Choroid plexus epithelial cell (primary cell): Measurements from ENCODE around the gene ASCL2.

ENCODE experiments used
- DNase-seq: peaks from one replicate; pipeline ENCODE4 v3.0.0-alpha.2; 2010; ENCODE audit warnings: low read depth
- H3K4me3 ChIP-seq: 2 replicates; pipeline ENCODE4 v1.5.1; 2011; ENCODE audit warnings: low read depth, mild to moderate bottlenecking, control low read depth, low read length, moderate library complexity
- TF ChIP-seq, protein P1 (sequence below): conservative IDR thresholded peaks from 2 replicates; pipeline ENCODE4 v1.5.1; 2011; ENCODE audit warnings: low read depth, mild to moderate bottlenecking, control low read depth, inconsistent platforms, low read length, moderate library complexity

Gene ASCL2, protein sequence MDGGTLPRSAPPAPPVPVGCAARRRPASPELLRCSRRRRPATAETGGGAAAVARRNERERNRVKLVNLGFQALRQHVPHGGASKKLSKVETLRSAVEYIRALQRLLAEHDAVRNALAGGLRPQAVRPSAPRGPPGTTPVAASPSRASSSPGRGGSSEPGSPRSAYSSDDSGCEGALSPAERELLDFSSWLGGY

DNA sequence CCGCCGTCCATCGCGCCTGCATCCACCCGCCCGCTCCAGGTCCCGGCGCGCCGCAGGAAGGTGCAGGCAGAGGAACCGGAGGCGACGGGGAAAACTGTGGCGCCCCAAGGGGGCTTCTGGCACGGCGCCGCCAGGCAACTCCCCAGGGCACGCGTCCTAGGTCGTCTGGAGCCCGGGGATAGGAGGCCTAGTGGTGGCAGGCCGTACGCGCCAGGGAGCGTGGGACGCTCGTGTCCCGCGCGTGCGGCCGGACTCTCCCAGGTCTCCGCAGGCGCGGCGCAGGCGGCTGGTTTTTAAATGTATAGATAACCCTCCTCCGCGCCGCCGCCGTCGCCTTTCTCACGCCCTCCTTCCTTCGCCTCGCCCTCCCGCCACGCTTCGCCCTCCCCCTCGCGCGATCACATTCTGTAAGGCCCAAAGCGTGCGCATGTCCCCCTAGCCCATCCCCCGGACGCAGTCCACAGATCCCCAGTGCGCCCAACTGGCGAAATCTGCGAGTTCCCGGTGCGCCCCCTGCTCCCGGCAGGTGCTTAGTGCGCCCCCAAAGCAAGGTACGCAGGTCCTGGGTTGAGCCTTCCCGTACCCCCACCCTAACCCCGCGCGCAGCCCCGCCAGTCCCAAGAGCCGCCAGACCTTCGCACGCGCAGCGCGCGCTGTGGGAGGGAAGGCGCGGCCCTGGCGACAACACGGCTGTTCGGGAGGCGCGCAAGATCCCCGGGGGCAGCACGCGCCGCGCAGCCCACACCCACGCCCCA, at the start of gene ASCL2:
Gene ASCL2 (minus strand): TSS at position 267 of the 755 bp plus-strand sequence. CDS start 256 bp downstream, at position 11.
- no peak for DNase-seq
- H3K4me3 ChIP-seq: no peak within 1 kb of the TSS

DNA sequence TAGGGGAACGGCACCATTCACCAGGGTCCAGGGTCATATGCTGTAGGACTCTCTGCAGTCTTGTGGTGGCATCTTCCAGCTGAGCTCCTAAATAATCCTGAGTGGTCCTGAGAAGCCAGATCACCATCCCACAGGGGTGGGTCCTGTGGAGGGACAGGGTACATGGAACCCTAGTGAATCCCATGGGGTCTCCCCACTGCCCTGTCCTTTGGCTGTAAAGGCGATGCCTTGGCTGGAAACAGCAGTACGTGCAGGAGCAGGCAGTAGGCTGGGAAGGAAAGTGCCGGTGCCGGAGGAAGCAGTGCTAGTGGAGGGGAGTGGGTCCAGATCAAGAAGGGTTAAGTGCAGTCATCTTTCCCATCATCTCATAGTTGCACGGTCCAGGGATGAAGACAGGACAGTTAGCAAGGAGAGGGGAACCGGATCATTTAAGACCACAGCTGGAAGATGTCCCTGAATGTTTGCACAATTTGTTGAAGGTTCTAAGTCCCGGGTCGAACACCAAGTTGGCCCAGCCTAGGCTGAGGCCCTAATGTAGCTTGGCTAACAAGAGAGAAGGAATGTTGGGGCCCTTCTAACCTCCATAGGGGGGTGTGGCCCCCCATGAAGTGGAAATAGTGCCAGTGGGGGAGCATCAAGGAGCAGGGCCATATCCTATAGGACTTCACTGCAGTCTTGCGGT, 49.5 kb upstream of the ASCL2 start:
- TF ChIP-seq, protein P1, sequence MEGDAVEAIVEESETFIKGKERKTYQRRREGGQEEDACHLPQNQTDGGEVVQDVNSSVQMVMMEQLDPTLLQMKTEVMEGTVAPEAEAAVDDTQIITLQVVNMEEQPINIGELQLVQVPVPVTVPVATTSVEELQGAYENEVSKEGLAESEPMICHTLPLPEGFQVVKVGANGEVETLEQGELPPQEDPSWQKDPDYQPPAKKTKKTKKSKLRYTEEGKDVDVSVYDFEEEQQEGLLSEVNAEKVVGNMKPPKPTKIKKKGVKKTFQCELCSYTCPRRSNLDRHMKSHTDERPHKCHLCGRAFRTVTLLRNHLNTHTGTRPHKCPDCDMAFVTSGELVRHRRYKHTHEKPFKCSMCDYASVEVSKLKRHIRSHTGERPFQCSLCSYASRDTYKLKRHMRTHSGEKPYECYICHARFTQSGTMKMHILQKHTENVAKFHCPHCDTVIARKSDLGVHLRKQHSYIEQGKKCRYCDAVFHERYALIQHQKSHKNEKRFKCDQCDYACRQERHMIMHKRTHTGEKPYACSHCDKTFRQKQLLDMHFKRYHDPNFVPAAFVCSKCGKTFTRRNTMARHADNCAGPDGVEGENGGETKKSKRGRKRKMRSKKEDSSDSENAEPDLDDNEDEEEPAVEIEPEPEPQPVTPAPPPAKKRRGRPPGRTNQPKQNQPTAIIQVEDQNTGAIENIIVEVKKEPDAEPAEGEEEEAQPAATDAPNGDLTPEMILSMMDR: no peak
- no peak overlapping the region for H3K4me3 ChIP-seq
- DNase-seq: no peak

More for the DNA sequence above, at the start of gene ASCL2:
- TF ChIP-seq, protein P1: no peak

DNA sequence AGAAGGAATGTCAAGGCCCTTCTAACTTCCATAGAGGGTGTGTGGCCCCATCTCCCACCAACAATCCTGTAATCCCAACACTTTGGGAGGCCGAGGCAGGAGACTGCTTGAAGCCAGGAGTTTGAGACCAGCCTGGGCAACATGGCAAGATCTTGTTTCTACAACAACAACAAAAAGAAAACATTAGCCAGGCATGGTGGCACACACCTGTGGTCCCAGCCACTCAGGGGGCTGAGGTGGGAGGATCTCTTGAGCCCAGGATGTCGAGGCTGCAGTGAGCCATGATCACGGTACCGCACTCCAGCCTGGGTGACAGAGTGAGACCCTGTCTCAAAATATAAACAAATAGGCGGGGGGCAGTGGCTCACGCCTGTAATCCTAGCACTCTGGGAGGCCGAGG, 48.3 kb upstream of the ASCL2 start:
- H3K4me3 ChIP-seq: no peak overlapping the region
- DNase-seq: no peak
- TF ChIP-seq, protein P1: no peak

DNA sequence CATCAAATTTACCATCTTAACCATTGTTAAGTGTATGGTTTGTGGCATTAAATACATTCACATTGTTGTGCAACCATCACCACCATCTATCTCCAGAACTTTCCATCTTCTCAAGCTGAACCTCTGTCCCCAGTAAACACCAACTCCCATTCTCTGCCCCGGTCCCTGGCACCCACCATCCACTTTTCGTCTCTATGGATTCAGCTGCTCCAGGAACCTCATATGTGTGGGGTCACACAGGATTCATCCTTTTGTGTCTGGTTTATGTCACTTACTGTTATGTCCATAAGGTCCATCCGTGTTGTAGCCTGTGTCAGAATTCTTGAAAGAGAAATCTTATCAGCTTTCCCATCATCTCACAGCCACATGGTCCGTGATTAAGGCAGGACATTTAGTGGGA, 47.7 kb upstream of the ASCL2 start:
- no peak overlapping the region for H3K4me3 ChIP-seq
- no peak for DNase-seq
- TF ChIP-seq, protein P1: no peak

DNA sequence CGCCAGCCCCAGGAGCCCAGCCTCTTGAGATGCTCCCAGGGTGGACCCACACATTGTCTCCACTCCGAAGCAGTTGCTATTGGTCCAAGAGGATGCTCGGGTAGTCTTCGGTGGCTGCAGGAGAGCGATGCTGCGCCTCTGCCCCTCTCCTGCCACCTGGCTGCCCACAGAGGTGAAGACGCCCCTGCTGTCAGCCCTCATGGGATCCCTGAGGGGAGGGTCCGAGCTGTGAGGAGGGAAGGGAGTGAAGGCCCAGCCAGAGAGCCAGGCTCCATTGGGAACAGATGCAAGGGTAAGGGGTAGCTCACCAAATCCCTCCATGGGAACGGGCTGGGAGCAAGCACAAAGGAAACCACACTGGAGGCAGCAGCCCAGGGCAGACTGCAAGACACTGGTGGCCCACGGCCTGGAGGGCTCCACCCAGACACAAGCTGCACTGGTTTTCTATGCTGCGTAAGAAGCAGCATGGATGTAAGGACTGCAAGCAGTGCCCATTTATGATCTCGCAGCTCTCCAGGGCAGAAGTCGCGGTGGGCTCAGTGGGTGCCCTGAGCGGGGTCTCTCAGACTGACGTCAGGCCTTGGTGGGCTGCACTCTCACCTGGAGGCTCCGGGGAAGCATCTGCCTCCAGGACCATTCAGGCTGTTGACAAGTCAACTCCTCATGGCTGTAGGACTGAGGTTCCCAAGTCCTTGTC, 47.1 kb upstream of the ASCL2 start:
- TF ChIP-seq, protein P1: no peak
- no peak overlapping the region for H3K4me3 ChIP-seq
- DNase-seq: no peak

DNA sequence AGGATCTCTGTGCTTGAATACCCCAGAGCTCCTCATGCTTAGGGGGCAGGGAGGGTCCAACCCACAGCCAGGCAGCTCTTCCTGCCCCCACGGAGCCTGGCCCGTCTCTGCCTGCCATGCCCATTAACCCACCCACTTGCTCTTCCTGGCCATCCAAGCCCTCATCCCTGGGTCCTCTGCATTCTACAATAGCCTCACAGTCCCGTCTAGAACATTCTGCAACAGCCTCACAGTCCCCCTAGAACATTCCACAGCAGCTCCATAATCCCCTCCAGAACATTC, 46.5 kb upstream of the ASCL2 start:
- TF ChIP-seq, protein P1: no peak
- no peak overlapping the region for H3K4me3 ChIP-seq

More for the DNA sequence above, 46.5 kb upstream of the ASCL2 start:
- no peak for DNase-seq
